ENCODE results near the gene MSI2.

DNA sequence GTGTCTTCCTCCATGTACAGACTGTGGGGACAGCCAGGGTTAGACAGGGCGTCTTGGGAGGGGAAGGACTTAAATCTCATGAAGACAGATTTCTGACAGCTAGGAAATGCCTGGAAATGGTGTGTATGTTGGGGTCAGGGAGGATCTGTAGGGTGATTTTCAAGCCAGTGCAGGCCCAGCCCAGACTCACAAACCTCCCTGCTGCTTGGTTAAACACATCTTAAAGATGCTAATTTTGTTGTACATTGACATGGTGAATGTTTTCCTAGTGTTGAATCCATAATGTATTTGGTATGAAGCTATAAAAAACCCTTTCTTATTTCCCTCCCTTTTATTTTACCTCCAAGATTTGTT is 250.4 kb downstream of the MSI2 start:
- TF ChIP-seq, protein P1, sequence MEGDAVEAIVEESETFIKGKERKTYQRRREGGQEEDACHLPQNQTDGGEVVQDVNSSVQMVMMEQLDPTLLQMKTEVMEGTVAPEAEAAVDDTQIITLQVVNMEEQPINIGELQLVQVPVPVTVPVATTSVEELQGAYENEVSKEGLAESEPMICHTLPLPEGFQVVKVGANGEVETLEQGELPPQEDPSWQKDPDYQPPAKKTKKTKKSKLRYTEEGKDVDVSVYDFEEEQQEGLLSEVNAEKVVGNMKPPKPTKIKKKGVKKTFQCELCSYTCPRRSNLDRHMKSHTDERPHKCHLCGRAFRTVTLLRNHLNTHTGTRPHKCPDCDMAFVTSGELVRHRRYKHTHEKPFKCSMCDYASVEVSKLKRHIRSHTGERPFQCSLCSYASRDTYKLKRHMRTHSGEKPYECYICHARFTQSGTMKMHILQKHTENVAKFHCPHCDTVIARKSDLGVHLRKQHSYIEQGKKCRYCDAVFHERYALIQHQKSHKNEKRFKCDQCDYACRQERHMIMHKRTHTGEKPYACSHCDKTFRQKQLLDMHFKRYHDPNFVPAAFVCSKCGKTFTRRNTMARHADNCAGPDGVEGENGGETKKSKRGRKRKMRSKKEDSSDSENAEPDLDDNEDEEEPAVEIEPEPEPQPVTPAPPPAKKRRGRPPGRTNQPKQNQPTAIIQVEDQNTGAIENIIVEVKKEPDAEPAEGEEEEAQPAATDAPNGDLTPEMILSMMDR (IDR thresholded peaks at IDR 0.05; ENCODE audit: low read depth, low read length, poor library complexity, severe bottlenecking), result no peak
- no peak for TF ChIP-seq EZH2phosphoT487 (IDR thresholded peaks at IDR 0.05; ENCODE audit: borderline replicate concordance, low read length)

All from DOHH2 (cell line).